Measurements from ENCODE around the gene MYO1E. TPM values are rescaled to one million over a fixed set of nuclear protein-coding genes. Genes with fewer than 3 reads are reported as not detected.

Gene MYO1E
- total RNA-seq, 2 experiments from 2014 or later: 20.3 to 22.7 TPM

DNA sequence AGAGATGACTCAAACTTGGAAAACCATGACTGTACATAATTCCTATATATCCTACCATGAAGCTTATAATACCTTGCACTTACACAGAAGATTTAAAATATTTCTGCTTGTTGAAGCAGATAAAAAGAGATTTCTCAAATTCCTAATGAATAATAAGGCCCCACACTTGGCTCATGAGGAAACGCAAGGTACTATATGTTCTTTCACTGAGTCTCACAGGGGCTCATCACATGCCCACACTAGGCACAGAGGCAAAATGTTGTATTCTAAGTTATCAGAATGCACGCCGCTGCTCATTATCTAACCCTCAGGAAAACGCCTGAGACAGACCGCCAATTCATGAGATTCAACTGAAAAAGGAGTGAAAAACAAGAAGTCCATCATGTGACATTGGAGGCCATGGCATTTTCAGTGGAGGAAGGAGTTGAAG lies 5.6 kb downstream of the MYO1E start:
- Mint-ChIP-seq H3K27ac (no peak overlapping the region), H3K36me3 (ENCODE audit: low read depth) (peaks cover 1% of the 10 kb centered on the region), H3K27me3 (peaks cover 29% of the 10 kb centered on the region), H3K4me3 (no peak overlapping the region), H3K4me1 (ENCODE audit: low read depth) (peaks cover 6% of the 10 kb centered on the region), H3K9me3 (no peaks in the 10 kb centered on the region)
- TF ChIP-seq, protein P1, sequence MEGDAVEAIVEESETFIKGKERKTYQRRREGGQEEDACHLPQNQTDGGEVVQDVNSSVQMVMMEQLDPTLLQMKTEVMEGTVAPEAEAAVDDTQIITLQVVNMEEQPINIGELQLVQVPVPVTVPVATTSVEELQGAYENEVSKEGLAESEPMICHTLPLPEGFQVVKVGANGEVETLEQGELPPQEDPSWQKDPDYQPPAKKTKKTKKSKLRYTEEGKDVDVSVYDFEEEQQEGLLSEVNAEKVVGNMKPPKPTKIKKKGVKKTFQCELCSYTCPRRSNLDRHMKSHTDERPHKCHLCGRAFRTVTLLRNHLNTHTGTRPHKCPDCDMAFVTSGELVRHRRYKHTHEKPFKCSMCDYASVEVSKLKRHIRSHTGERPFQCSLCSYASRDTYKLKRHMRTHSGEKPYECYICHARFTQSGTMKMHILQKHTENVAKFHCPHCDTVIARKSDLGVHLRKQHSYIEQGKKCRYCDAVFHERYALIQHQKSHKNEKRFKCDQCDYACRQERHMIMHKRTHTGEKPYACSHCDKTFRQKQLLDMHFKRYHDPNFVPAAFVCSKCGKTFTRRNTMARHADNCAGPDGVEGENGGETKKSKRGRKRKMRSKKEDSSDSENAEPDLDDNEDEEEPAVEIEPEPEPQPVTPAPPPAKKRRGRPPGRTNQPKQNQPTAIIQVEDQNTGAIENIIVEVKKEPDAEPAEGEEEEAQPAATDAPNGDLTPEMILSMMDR (IDR thresholded peaks at IDR 0.05): no peak
- ChIA-PET POLR2A (no interaction called here), CTCF (no interaction called here)
- intact Hi-C loops (cut with micrococcal nuclease): no loop called here
- ATAC-seq: no peak
- no peak for DNase-seq

DNA sequence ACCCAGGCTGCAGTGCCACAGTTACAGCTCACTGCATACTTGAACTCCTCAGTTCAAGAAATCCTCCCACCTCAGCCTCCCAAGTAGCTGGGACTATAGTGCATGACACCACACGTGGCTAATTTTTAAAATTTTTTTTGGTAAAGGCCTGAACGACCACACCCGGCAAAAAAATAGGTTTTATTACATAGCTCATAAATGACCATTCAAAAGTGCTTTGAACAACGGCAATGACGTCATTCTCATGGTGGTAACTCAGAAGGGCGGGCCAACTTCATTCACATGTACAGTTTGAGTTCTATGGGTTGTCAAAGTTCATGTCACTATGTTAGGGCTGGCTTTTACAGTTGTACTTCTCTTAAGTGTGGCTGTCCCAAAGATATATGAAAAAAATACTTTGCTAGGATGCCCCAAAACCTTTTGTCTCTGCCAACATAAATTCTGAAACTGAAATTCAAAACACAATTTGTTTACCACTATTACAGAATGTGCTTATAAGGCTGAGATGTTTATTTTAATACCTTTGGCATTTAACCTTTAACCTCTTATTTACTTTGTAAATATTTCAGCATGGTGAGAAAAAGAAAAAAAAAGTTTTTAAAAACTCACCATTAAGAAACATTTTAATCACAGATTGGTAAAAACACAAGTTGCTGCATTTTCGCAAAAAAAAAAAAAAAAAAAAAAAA lies 6.2 kb downstream of the MYO1E start:
- no peak overlapping the region for H3K4me3 Mint-ChIP-seq
- intact Hi-C loops (cut with micrococcal nuclease): no loop called here
- no peak for ATAC-seq
- peaks cover 29% of the 10 kb centered on the region for H3K27me3 Mint-ChIP-seq
- H3K9me3 Mint-ChIP-seq: no peaks in the 10 kb centered on the region
- peaks cover 6% of the 10 kb centered on the region for H3K4me1 Mint-ChIP-seq (ENCODE audit: low read depth)
- no peak overlapping the region for H3K27ac Mint-ChIP-seq
- H3K36me3 Mint-ChIP-seq (ENCODE audit: low read depth): peaks cover 1% of the 10 kb centered on the region
- ChIA-PET CTCF (no interaction called here), POLR2A (no interaction called here)
- TF ChIP-seq, protein P1 (IDR thresholded peaks at IDR 0.05): no peak
- DNase-seq: no peak

DNA sequence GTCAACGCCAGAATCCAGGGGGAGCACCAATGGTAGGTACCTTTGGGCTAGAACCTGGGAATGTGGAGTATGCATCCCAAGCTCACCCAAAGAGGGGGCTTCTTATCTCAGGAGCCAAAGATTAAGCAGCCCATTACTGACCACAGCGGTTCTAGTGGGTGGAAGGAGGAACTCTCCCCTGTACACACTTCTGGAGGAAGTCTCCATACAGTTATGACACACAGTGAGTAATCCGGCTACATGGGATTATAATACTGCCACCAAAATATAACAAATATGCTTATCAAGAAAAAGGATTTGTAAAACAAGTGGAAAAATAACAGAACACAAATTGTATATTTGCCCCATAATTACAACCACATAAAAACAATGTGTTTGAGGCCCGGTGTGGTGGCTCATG lies 8.4 kb downstream of the MYO1E start:
- ATAC-seq (no peak), DNase-seq (no peak)
- Mint-ChIP-seq H3K9me3 (no peaks in the 10 kb centered on the region), H3K36me3 (ENCODE audit: low read depth) (no peaks in the 10 kb centered on the region), H3K4me3 (no peak overlapping the region), H3K4me1 (ENCODE audit: low read depth) (no peaks in the 10 kb centered on the region), H3K27ac (no peak overlapping the region), H3K27me3 (peaks cover 11% of the 10 kb centered on the region)
- CTCF ChIA-PET: no interaction called here
- intact Hi-C loops (cut with micrococcal nuclease): no loop called here
- TF ChIP-seq, protein P1 (IDR thresholded peaks at IDR 0.05): no peak
- POLR2A ChIA-PET: interaction anchor here (0.6 kb wide), 1 partner anchor 10 kb away, joined by 3 read pairs; no protein-coding TSS in a partner anchor

DNA sequence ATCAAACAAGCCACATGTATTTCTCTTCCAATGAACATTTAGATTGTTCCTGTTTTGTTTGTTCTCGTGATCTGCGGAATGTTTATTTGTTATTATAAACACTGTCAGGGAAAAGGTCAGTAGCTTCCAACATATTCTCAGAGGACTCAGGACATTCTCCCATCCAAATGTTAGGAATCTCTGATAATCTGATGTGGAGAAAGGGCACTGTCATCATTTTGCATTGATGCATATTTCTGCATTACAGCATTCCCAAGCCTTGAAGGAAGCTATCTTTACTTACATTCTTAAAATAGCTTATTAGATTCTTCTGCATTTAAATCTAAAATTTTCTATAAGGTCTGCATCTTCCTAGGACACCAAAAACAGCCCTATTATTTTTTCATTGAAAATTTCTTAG lies 10.3 kb downstream of the MYO1E start:
- no peaks in the 10 kb centered on the region for H3K9me3 Mint-ChIP-seq
- ChIA-PET CTCF (interaction anchor here (1.3 kb wide), 1 partner anchor 51 kb away, joined by 3 read pairs; no protein-coding TSS in a partner anchor), POLR2A (no interaction called here)
- no peaks in the 10 kb centered on the region for H3K36me3 Mint-ChIP-seq (ENCODE audit: low read depth)
- TF ChIP-seq, protein P1 (IDR thresholded peaks at IDR 0.05): no peak
- intact Hi-C loops (cut with micrococcal nuclease): no loop called here
- H3K27me3 Mint-ChIP-seq: peaks cover 7% of the 10 kb centered on the region
- no peaks in the 10 kb centered on the region for H3K4me1 Mint-ChIP-seq (ENCODE audit: low read depth)
- DNase-seq (no peak), ATAC-seq (no peak)
- H3K27ac Mint-ChIP-seq: no peak overlapping the region
- no peak overlapping the region for H3K4me3 Mint-ChIP-seq

DNA sequence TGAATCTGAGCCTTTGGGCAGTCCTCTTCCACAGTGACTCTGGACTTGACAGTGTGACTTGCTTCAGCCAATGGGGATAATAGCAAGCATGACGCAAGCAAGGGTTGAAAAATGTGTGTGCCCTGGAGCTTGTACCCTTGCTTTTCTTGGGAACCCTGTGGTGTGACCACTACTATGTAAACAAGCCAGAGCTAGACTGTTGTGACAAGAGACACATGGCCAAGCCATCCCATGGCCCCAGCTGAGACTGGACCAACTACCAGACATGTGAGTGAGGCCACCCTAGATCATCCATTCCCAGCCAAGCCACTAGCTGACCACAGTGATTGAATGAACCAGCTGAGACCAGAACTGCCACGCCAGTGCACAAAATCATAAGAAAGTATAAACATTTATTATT lies 11.8 kb downstream of the MYO1E start:
- ChIA-PET POLR2A (interaction anchor here (1.0 kb wide), 1 partner anchor 11 kb away, joined by 4 read pairs; no protein-coding TSS in a partner anchor), CTCF (interaction anchor here (0.6 to 1.4 kb wide), 3 partner anchors 16 to 243 kb away, joined by 3 read pairs; no protein-coding TSS in a partner anchor)
- no peaks in the 10 kb centered on the region for H3K4me1 Mint-ChIP-seq (ENCODE audit: low read depth)
- TF ChIP-seq, protein P1 (IDR thresholded peaks at IDR 0.05): no peak
- H3K27ac Mint-ChIP-seq: no peak overlapping the region
- no peaks in the 10 kb centered on the region for H3K9me3 Mint-ChIP-seq
- ATAC-seq (no peak), DNase-seq (no peak)
- intact Hi-C loops (cut with micrococcal nuclease): no loop called here
- no peak overlapping the region for H3K4me3 Mint-ChIP-seq
- peaks cover 3% of the 10 kb centered on the region for H3K27me3 Mint-ChIP-seq
- H3K36me3 Mint-ChIP-seq (ENCODE audit: low read depth): no peaks in the 10 kb centered on the region

Measured in activated CD8-positive, alpha-beta T cell treated with anti-CD3 and anti-CD28 coated beads for 36 hours (primary cell).